ENCODE data around the gene TRIM28.
"Not testable (repeated sequence)": the region's sequence is repeated elsewhere in the genome, so short reads cannot be mapped to it uniquely, and the experiment has no call there.

GRCh38 chr19:58577581-58577980, 33.7 kb downstream of the TRIM28 start:
- TF ChIP-seq PATZ1 (CRISPR knock-in tag; IDR thresholded peaks at IDR 0.05; ENCODE audit: borderline replicate concordance); RARB (CRISPR knock-in tag; IDR thresholded peaks at IDR 0.05); ARNTL (CRISPR knock-in tag; IDR thresholded peaks at IDR 0.05; ENCODE audit: borderline replicate concordance, low read depth); TSHZ2 (CRISPR knock-in tag; IDR thresholded peaks at IDR 0.05); ESRRG (CRISPR knock-in tag; IDR thresholded peaks at IDR 0.05); CREB5 (CRISPR knock-in tag; IDR thresholded peaks at IDR 0.05; ENCODE audit: low read depth): not testable (repeated sequence)

All from SK-N-SH treated with all-trans-retinoic acid at 6 μM for 48 hours (cell line).